HG03575 (cell line): ENCODE measurements around the gene GPR143.
"Not testable (repeated sequence)": the region's sequence is repeated elsewhere in the genome, so short reads cannot be mapped to it uniquely, and the experiment has no call there.

Experiments
- ATAC-seq: cut with Tn5 transposase; IDR thresholded peaks from one replicate; pipeline ENCODE4 v1.9.1; 2021; ENCODE audit not compliant: unreplicated experiment, insufficient number of reproducible peaks, low FRiP score; ENCODE audit errors: extremely low read depth

Gene GPR143

DNA sequence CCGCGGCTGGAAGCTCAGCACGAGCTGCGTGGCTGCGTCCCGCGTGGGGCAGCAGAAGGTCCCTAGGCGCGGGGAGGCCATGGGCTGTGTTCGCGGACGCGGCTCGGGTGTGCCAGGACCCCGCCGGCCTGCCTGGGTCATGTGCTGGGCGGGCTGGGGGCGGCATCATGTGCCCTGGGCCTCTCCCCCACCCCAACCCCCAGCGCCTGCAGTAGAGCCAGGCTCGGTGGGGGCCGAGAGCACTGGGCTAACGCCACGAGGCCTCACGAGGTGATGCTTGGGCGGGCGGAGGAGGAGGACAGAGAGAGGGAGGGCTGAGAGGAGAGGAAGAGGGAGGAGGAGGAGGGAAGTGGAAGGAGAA lies at the start of gene GPR143:
Gene GPR143 (minus strand): TSS at position 111 of the 361 bp plus-strand sequence. CDS start 30 bp downstream, at position 81.
- ATAC-seq: no peak

DNA sequence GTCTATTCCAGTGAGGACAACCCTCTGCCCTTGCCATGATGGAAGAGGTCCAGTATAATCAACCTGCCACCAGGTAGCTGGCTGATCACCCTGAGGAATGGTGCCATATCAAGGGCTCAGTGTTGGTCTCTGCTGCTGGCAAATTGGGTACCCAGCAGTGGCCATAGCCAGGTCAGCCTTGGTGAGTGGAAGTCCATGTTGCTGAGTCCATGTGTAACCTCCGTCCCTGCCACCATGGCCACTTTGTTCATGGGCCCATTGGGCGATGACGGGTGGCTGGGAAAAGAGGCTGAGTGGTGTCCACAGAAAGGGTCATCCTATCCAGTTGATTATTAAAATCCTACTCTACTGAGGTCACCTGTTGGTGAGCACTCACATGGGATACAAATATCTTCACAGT lies 45.4 kb upstream of the GPR143 start:
- not testable (repeated sequence) for ATAC-seq

DNA sequence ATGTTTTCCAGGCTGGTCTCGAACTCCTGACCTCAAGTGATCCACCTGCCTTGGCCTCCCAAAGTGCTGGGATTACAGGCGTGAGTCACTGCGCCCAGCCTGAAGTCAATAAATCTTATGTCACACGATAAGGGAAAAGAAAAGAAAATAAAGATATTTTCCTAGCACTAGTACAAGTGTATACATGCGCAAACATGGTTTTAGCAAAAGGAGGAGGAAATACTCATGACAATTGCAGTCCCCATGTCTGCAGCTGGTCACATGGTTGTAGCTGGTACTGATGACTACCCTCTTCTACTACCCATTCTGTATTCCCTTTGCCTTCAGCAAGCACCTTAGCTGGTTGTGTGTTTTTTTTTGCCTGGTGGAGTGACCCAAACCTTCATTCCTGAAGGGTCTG lies 44.2 kb upstream of the GPR143 start:
- not testable (repeated sequence) for ATAC-seq

DNA sequence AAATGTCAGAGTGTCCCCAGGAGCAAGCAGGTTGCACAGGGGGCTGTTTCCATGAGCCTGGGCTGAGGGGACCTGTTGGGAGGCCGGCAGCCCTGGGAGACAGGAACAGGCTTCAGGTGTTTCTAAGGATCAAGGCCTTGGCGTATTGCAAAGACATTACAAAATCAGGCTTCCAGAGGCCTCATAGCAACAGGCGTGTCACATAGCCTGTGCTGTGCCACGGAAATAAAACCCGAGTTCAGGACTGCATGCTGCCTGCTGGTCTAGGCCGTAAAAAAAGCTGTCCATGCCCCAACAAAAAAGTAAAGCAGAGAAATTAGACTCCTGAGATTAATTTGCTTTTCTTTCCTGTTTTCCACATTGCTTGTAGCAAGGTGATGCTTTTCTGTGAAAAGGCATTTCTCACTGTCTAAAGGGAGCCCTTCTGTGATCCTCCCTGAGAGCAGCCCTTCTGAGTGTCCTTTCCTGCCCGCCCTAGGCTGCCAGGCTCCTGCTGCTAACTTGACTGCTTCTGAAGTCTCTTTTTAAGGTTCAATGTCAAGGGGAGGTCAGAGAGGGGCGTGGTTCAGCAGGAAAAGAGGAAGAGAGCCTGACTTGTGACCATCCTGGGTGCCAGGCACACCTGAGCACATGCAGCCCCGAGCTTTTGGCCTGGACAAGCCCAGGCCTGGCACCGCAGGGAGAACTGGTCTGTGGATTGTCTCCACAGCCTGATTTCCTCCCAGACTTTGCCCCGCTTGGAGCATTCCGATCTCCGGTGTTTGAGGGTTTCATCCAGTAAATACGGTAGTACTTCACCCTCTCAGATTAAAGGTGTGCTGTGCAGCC lies 41.9 kb upstream of the GPR143 start:
- no peak for ATAC-seq

DNA sequence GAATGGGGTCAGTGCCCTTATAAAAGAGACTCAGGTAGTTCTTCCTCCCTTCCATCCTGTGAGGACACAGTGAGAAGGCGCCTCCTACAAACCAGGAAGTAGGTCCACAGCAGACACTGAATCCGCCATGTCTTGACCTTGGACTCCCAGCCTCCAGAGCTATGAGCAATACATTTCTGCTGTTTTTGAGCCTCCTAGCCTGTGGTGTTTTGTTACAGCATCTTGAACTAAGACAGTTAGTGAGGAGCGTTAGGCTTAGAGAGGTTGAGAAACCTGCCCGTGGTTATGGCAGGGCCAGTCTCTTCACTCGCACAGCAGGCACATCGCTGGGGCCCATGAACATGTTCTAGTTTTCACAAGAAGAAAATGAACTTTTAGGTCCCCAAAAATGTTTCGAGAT lies 40.3 kb upstream of the GPR143 start:
- ATAC-seq: no peak

DNA sequence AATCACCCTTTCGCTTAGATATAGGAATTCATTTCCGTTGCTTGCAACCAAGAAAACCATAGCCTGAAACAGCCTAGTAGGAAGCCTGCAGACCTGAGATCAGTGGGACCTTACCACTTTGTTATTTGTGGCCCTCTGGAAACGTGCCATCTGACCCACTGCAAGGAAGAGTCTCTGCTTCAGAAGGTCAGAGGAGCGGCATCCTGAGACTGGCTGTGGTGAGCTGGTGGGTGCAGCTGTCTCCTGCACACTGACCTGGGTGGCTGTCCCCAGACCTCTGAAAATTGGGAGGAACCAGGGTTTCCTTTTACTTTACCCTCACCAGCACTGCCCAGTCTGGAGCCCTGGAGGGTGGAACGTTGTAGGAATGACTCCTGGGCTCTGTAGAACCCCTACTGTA lies 38.8 kb upstream of the GPR143 start:
- no peak for ATAC-seq

DNA sequence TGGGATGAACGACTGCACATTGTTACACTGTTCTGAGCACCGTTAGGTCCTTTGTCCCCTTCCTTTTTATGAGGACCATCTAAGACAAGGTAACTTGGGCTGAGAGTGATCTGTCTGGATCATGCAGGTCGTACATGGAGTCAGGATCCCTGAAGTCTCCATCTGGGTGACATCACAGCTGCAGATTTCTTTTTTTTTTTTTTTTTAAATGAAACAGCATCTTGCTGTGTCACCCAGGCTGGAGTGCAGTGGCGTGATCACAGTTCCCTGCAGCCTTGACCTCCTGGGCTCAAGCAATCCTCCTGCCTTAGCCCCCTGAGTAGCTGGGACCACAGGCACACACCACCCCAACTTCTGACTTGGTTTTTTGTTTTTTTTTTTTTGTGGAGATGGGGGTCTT lies 37.1 kb upstream of the GPR143 start:
- no peak for ATAC-seq

DNA sequence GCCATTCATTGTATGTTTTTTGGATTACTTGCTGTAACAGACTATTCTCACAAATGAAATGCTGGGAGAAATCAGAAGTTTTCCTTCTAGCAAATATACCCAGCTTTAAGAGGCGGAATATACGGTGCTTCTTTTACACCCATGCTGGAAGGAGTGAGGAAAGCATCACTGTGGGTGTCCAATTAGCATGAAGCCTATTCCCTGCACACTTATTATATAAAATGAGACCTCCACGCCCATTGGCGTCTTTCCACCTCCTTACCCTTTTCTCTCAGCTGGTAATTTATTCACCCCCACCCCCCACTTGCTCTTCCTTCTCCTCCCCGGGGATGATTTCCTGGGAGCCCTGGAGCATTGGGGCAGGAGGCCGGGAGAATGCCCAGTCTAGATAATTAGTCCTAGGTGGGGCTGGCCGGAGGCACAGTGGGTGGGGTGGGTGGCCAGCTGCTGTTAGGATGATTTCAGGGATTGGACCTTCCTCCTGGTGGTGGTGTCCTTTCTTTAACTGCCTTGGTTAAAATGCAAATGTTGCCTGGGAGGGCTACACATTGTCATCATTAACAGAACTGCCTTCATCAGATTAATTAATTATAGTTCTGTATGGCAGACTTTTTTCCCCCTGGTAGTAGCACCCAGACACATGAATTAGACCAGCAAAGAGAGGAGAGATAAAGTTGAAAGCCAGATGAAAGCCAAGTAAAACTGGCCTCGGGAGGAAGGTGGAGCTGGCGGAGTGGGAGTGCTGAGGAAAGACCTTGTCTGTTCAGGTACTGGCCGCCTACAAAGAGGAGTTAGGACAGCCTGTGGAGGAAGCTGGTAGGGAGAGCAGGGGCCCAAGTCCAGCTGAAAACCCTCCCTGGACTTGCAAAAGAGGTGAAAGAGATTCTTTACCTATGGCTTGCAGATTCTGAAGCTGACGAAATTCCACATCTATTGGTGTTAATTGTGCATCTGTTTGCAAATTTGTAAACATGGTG lies 32.0 kb upstream of the GPR143 start:
- ATAC-seq: no peak

DNA sequence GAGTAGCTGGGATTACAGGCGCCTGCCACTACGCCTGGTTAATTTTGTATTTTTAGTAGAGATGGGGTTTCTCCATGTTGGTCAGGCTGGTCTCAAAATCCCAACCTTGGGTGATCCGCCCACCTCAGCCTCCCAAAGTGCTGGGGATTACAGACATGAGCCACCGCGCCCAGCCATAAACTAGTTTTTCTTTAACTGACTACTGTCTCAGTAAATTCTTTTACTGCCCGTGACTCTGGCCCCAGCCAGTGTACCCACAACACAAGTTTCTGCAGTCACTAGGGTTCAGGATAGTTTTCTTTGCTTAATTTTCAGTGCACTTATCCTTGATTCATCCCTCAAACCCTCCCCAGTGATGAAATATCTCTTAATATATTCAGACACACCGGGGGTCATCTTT lies 28.8 kb upstream of the GPR143 start:
- ATAC-seq: no peak

DNA sequence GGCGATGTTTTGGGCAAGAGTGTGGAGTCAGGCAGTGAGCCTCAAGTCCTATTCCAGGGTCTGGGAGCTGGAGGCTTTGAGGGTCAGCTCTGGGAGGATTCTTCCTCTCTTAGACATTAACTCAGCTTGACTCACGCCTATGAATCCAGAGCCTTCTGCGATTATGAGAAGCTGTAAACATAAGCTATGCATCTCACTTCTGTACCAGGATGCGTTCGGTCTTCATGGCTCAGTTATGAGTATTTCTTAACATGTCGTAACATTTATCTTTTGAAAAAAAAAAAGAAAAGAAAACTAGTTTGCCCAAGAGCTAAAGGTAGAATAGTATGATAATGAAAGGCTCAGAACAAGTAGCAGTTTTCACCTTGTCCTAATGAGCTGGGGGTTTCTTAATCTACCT lies 25.2 kb upstream of the GPR143 start:
- no peak for ATAC-seq

DNA sequence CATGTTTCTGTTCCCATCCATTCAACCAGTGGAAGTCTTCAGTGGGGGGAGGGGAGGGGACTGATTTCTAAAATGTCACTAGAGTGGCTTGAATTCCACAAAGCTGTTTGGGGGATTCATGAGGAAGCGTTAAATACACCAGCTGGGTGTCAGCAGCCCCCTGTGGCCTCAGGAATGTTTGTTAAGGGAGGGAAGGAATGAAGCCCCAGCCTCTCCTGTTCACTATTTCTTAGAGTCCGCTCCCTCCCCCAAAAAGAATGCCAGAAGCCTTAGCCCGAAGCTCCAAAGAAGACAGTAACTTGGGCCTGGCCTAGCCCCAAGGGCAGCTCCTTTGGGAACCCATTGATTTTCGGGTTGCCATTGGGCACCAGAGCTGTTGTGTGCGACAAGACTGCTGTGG lies 23.9 kb upstream of the GPR143 start:
- ATAC-seq: no peak

DNA sequence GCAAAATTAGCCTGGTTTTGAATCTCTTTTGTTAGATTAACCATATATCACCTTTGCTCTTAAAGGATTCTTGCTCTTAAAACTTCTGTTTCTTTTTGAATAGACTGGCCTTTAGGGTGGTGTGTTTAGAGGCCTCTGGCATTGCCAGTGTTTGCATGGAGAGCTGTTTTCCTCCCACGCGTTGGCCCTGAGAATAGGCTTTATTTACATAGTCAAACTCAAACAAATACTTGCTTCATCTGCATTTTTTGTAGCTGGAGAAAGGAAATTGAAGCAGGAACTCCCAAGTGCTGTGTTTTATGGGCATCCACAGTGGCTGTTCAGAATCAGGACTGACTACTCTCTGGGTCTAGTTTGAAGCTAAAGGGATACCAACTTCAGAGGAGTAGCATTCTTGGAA lies 23.3 kb upstream of the GPR143 start:
- ATAC-seq: no peak

DNA sequence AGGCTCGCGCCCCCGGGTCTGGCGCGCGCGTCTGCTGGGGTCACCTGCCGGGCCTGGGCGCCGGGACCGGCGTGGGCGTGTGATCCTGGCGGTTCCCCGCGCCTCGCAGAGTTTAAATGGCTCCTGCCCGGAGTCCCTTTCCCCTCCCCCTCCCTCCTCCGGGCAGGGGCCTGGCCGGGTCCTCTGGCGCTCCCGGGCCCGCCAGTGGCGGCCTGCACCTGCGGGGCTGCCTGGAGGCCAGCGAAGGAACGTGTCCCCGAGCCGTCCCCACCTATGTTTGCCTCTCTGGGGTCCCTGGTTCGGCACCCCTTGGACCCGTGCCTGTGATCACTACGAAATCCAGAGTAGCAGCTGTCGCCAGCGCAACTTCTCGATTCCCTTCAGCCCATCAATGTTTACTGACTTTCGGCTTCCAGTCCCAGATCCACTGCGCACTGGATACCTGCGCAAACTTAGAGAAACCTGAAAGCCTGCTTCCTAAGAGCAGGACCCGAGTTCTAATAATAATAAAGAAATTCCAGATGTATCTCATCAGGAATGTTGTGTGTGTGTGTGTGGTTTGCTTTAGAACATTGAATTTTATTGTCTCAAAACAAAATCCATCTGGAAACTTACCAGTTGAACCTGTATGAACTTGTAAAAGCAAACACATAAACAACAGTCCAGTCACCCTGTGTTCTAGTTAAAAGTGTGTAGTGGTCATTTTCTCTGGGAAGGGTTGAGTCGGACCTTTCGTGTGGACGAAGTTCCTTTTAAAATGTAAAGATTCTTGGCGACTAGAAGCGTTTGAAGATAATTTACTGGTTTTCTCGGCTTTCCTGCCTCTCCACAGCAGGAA lies 21.4 kb upstream of the GPR143 start:
- no peak for ATAC-seq

DNA sequence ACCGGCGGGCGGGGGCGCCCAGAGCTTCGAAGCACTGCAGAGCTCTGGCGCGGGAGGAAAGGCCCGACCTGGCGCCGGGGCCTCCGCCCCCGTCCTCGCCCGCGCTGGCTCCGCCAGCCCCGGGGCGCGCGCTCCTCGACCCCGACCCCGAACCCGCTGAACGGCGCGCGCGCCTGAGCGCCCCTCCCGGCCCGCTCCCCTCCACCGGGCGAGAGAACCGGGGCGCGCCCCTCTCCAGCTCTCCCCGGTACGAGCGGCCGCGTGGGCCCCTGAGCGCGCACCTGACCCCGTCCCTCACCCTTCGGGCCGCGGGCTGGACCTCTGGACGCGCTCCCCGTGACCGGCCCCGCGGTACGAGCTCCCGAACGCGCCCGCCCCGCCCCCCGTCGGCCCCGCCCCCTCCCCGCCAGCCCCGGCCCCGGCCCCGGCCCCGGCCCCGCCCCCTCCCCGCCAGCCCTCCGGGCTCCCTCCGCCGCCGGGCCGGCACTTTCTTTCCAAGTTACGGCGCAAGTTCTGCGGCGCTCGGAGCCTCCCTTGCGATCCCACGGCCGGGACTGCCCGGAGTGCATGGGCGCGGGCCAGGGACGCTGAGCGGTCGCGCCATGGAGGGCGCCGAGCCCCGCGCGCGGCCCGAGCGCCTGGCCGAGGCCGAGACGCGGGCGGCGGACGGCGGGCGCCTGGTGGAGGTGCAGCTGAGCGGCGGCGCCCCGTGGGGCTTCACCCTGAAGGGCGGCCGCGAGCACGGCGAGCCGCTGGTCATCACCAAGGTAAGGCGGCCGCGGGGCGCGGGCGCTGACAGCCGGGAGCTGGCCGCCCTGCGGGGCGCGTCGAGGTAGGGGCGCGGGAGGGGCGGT lies 20.5 kb upstream of the GPR143 start, which contains the start of gene SHROOM2:
Gene SHROOM2 (plus strand): TSS at position 486 of the 854 bp plus-strand sequence. CDS start 117 bp downstream, at position 603.
- ATAC-seq: no peak

DNA sequence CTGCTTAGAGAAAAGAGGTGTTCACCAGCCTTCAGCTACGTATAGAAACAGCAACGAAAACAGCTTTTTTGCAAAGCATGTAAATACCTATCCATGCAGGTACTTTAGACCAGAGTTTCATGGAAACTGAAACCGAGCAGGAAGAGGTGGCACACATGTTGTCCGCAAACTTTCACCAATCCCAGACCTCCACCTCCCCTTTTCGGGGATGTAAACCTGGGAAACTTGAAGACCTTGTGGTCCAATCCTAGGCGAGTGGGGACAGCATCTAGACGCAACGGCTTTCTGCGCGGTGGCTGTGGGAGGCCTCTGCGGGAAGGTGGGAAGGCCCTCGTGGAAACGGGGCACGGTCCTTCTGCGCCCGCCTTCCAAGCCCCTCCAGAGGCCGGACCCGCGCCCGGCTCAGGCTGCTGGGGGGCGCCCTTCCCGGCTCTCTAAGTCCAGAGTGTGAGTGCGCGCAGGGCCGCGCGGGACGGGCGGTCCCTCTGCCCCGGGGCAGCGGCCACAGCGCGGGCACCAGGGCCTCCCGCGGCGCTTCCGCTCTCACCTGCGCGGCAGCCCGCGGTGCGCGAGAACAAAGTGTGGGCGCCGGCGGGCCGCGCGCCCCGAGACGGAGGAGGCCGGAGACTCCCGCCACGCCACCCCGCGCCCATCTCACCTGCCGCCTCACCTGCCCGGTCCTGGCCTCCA lies 19.8 kb upstream of the GPR143 start:
- ATAC-seq: no peak

DNA sequence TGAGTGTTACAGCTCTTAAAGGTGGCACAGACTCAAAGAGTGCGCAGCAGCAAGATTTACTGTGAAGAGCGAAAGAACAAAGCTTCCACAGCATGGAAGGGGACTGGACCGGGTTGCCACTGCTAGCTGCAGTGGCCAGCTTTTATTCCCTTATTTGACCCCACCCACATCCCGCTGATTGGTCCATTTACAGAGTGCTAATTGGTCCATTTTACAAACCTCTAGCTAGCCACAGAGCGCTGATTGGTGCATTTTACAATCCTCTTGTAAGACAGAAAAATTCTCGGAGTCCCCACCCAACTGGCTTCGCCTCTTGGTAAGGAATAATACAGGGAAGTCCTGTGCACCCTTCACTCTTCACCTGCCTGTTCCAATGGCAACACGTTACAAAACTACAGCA lies 18.7 kb upstream of the GPR143 start:
- ATAC-seq: no peak

DNA sequence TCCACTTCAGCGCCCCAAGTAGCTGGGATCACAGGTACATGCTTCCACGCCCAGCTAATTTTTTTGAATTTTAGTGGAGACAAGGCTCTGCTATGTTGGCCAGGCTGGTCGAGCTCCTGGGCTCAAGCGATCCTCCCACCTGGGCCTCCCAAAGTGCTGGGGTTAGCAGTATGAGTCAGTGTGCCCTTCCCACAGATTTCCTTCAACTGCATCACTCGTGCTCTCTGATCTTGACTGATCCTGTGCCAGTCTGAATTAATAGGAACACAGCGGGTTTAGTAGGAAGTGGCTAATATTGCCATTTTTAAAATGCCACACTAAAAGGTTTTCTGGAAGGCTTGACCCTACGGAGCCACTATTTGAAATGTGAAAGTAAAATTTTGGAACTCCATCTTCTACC lies 16.3 kb upstream of the GPR143 start:
- no peak for ATAC-seq

DNA sequence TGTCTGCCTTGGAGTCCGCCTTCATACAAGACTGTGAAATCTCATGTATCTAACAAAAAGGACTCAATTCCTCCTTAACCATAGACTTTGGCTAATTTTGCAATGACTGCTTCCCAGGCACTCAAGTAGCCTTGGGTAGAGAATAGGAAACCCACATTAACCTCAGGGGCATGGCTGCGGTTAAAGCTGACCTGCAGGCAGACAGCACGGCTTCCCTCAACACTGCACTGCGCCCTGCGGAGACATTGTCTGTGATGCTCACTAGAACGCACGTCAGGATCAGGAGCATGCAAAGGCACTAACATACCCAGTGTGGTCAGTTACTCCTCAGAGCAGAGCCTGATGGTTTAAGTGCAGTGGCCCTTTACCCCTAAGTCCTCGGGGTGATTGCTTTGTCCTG lies 10.3 kb upstream of the GPR143 start:
- no peak for ATAC-seq
